Measurements from ENCODE around the gene LGALS7. TPM values are rescaled to one million over a fixed set of nuclear protein-coding genes. Genes with fewer than 3 reads are reported as not detected.

LGALS7 gene
- total RNA-seq, 3 donors from 2014 or later: not detected

DNA sequence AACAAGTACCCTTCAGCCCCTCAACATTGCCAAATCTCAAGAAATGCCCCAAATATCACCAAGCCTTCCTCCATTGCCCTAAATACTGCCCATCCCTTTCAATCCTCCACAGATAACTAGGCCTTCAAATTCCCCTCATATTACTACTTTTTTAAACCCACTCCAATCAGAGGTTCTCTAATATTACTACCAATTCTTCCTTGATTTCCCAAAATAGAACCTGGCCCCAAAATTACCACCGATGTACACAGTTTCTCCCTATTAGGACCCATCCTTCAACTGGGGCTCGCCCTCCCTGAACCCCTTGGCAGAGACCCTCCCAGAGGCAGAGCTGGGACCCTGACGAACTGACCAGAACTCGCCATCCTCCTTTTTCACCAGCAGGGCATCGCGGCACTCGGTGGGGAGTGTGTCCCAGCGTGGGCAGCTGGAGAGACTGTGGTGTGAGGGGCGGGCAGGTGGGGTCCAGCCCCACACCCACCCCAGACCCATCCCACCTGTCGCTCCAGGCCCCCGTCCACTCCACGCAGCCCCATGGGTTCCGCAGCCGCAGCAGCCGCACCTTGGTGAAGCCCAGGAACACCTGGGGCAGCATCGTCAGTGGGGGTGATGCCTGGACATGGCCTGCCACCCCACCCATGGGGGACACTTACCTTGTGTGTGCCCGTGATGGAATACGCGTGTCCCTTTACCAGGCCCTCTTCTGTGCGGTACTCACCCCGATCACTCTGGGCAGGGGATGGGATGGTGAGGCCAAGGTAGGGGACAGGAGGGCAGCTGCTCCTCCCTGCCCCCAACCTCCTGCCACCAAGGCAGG is 35.2 kb downstream of the LGALS7 start:
- no peaks in the 10 kb centered on the region for H3K9me3 ChIP-seq
- H3K4me3 ChIP-seq: no peak overlapping the region
- no peak for ATAC-seq
- H3K36me3 ChIP-seq (ENCODE audit: low read depth): no peaks in the 10 kb centered on the region
- H3K4me1 ChIP-seq (ENCODE audit: low read depth): peaks cover 15% of the 10 kb centered on the region
- DNase-seq: no peak
- intact Hi-C loops (cut with DNase I, micrococcal nuclease): no loop called here
- no peak for TF ChIP-seq CTCF (IDR thresholded peaks at IDR 0.05)

DNA sequence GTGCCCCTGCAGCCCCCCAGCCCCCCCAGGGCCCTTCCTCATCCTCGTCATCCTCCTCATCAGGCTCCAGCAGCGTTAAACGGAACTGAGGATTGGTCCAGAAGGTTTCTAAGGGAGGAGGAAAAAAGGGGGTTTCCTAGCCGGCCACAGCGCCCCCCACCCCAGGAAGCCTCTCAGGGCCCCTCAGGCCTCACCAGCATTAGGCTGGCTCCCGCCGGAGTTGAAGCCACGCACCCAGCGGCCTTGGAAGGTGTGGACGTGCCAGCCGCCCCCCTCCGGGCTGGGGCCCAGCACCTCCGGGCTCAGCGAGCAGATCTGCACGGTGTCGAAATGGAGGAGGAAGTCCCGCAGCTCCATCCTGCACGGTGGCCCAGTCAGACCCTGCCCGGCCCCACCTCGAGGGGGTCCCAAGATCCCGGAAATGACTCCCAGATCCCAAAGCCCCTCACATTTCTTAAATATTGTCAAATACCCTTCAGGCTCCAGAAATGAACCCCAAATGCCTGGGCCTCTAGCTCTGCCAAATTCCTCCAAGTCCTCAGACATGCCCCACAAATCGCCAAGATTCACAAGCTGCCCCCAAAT is 35.9 kb downstream of the LGALS7 start:
- H3K9me3 ChIP-seq: no peaks in the 10 kb centered on the region
- peaks cover 22% of the 10 kb centered on the region for H3K4me1 ChIP-seq (ENCODE audit: low read depth)
- no peaks in the 10 kb centered on the region for H3K36me3 ChIP-seq (ENCODE audit: low read depth)
- no peak for TF ChIP-seq CTCF (IDR thresholded peaks at IDR 0.05)
- no peak overlapping the region for H3K4me3 ChIP-seq
- ATAC-seq (no peak), DNase-seq (no peak)
- intact Hi-C loops (cut with DNase I, micrococcal nuclease): no loop called here

- no peak for TF ChIP-seq CTCF (IDR thresholded peaks at IDR 0.05)
- intact Hi-C loops (cut with DNase I, micrococcal nuclease): no loop called here
- Histone ChIP-seq H3K9me3 (no peaks in the 10 kb centered on the region), H3K36me3 (ENCODE audit: low read depth) (no peaks in the 10 kb centered on the region), H3K4me3 (no peak overlapping the region), H3K4me1 (ENCODE audit: low read depth) (peaks cover 29% of the 10 kb centered on the region)
- DNase-seq (peak; percentile 79 to 87 (median 81)), ATAC-seq (peak; percentile 48)
Observed at GRCh38 chr19:38736413-38737280, 36.7 kb downstream of the LGALS7 start.

- H3K9me3 ChIP-seq: no peaks in the 10 kb centered on the region
- DNase-seq (peak; percentile 72 to 90 (median 77)), ATAC-seq (peak; percentile 47)
- no peaks in the 10 kb centered on the region for H3K36me3 ChIP-seq (ENCODE audit: low read depth)
- H3K4me3 ChIP-seq: no peak overlapping the region
- TF ChIP-seq CTCF (IDR thresholded peaks at IDR 0.05): no peak
- intact Hi-C loops (cut with DNase I, micrococcal nuclease): no loop called here
- H3K4me1 ChIP-seq (ENCODE audit: low read depth): peaks cover 35% of the 10 kb centered on the region
Observed at GRCh38 chr19:38736036-38736412, 37.3 kb downstream of the LGALS7 start.

GRCh38 chr19:38735257-38735686 is 38.0 kb downstream of the LGALS7 start:
- H3K9me3 ChIP-seq: no peaks in the 10 kb centered on the region
- no peak overlapping the region for H3K4me3 ChIP-seq
- intact Hi-C loops (cut with DNase I, micrococcal nuclease): no loop called here
- no peak for TF ChIP-seq CTCF (IDR thresholded peaks at IDR 0.05)
- ATAC-seq (peak; percentile 32), DNase-seq (peak; percentile 63 to 87 (median 73))
- peaks cover 40% of the 10 kb centered on the region for H3K4me1 ChIP-seq (ENCODE audit: low read depth)
- no peaks in the 10 kb centered on the region for H3K36me3 ChIP-seq (ENCODE audit: low read depth)

All from mucosa of descending colon (tissue), 3 donors.